Neural crest cell (in vitro differentiated cells): Measurements from ENCODE around the gene TREX2. TPM values are rescaled to one million over a fixed set of nuclear protein-coding genes. Genes with fewer than 3 reads are reported as not detected.

Experiments used
- DNase-seq: peaks from one replicate; pipeline ENCODE4 v3.0.0; 2021; ENCODE audit warnings: low read depth, mixed read lengths, low spot score
- H3K27ac Mint-ChIP-seq: one replicate; pipeline ENCODE4 v1.8.0; 2021; ENCODE audit warnings: mild to moderate bottlenecking, mixed read lengths; ENCODE audit not compliant: unreplicated experiment
- H3K27me3 Mint-ChIP-seq: 2 replicates; pipeline ENCODE4 v1.8.0; 2021; ENCODE audit warnings: low read depth, mild to moderate bottlenecking, mixed read lengths
- H3K36me3 Mint-ChIP-seq: 2 replicates; pipeline ENCODE4 v1.8.0; 2021; ENCODE audit warnings: low read depth, mild to moderate bottlenecking, mixed read lengths
- H3K4me1 Mint-ChIP-seq: 2 replicates; pipeline ENCODE4 v1.8.0; 2021; ENCODE audit warnings: mixed read lengths
- H3K4me3 Mint-ChIP-seq: one replicate; pipeline ENCODE4 v1.8.0; 2021; ENCODE audit warnings: mild to moderate bottlenecking, mixed read lengths
- H3K9me3 Mint-ChIP-seq: 2 replicates; pipeline ENCODE4 v1.8.0; 2021; ENCODE audit warnings: mixed read lengths
- CTCF ChIP-seq: fragments of 200-600 bp; sonication (generic); conservative IDR thresholded peaks from 2 replicates; pipeline ENCODE4 v1.5.0; 2021; ENCODE audit warnings: antibody characterized with exemption, mild to moderate bottlenecking
- total RNA-seq: library from RNA; stranded (reverse); gene quantifications from 2 replicates; pipeline ENCODE4 v1.2.1, GENCODE V29; 2021

TREX2 gene
- total RNA-seq, 1 donor from 2014 or later = 0.77 TPM

- no peak overlapping the region for H3K4me3 Mint-ChIP-seq
- H3K27ac Mint-ChIP-seq = no peak overlapping the region
- DNase-seq = no peak
- no peaks in the 10 kb centered on the region for H3K27me3 Mint-ChIP-seq
- TF ChIP-seq CTCF = no peak
- peaks cover 7% of the 10 kb centered on the region for H3K36me3 Mint-ChIP-seq
- H3K9me3 Mint-ChIP-seq = no peaks in the 10 kb centered on the region
- no peaks in the 10 kb centered on the region for H3K4me1 Mint-ChIP-seq
Observed at GRCh38 chrX:153463556-153463955, 17.7 kb upstream of the TREX2 start.

GRCh38 chrX:153463031-153463430 is 17.2 kb upstream of the TREX2 start:
- Mint-ChIP-seq H3K27me3 (no peaks in the 10 kb centered on the region), H3K27ac (no peak overlapping the region), H3K4me3 (no peak overlapping the region), H3K9me3 (no peaks in the 10 kb centered on the region), H3K4me1 (no peaks in the 10 kb centered on the region), H3K36me3 (peaks cover 7% of the 10 kb centered on the region)
- no peak for TF ChIP-seq CTCF
- no peak for DNase-seq

- no peaks in the 10 kb centered on the region for H3K9me3 Mint-ChIP-seq
- H3K4me1 Mint-ChIP-seq = no peaks in the 10 kb centered on the region
- peaks cover 7% of the 10 kb centered on the region for H3K36me3 Mint-ChIP-seq
Observed at GRCh38 chrX:153462291-153462690, 16.4 kb upstream of the TREX2 start.

GRCh38 chrX:153460826-153461225 is 15.0 kb upstream of the TREX2 start:
- H3K4me1 Mint-ChIP-seq = no peaks in the 10 kb centered on the region
- H3K4me3 Mint-ChIP-seq = peak overlapping the region; percentile 48
- H3K9me3 Mint-ChIP-seq = no peaks in the 10 kb centered on the region
- peak; percentile 61 for DNase-seq
- no peaks in the 10 kb centered on the region for H3K27me3 Mint-ChIP-seq
- no peak overlapping the region for H3K27ac Mint-ChIP-seq
- peaks cover 7% of the 10 kb centered on the region for H3K36me3 Mint-ChIP-seq
- peak; percentile 71 for TF ChIP-seq CTCF

More at GRCh38 chrX:153462291-153462690, 16.4 kb upstream of the TREX2 start:
- H3K27ac Mint-ChIP-seq = no peak overlapping the region
- TF ChIP-seq CTCF = no peak
- H3K27me3 Mint-ChIP-seq = no peaks in the 10 kb centered on the region
- DNase-seq = no peak
- no peak overlapping the region for H3K4me3 Mint-ChIP-seq

GRCh38 chrX:153459986-153460385 is 14.1 kb upstream of the TREX2 start:
- no peak for DNase-seq
- Mint-ChIP-seq H3K36me3 (peaks cover 7% of the 10 kb centered on the region), H3K27me3 (no peaks in the 10 kb centered on the region), H3K4me1 (no peaks in the 10 kb centered on the region), H3K4me3 (no peak overlapping the region), H3K27ac (no peak overlapping the region), H3K9me3 (no peaks in the 10 kb centered on the region)
- TF ChIP-seq CTCF = no peak

- Mint-ChIP-seq H3K9me3 (no peaks in the 10 kb centered on the region), H3K36me3 (peaks cover 7% of the 10 kb centered on the region), H3K27me3 (no peaks in the 10 kb centered on the region), H3K27ac (no peak overlapping the region), H3K4me1 (no peaks in the 10 kb centered on the region), H3K4me3 (no peak overlapping the region)
- no peak for DNase-seq
- TF ChIP-seq CTCF = no peak
Observed at GRCh38 chrX:153458476-153458875, 12.6 kb upstream of the TREX2 start.
